SH-SY5Y (cell line): ENCODE data around the gene SMIM28.

Experiments used
- GATA2 ChIP-seq: IDR thresholded peaks from 2 replicates; pipeline ENCODE4 v1.6.1; 2011; ENCODE audit warnings: mild to moderate bottlenecking, low read depth, low read length
- GATA3 ChIP-seq: IDR thresholded peaks from 2 replicates; pipeline ENCODE4 v1.6.1; 2011; ENCODE audit warnings: low read depth, mild to moderate bottlenecking, low read length, moderate library complexity

DNA sequence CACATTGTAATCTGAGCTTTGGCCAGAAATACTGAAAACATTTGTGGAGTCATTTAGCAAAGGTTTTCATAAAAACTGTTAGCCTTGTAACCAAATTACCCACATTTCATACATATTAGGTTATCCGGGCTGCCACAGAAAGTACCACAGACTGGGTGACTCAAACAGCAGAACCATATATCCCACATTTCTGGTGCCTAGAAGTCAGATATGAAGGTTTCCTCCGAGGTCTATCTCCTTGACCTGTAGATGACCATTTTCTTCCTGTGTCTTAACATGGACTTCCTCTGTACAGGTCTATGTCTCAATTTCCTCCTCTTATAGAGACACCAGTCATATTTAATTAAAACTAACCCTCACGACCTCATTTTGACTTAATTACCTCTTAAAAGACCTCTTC lies 49.5 kb upstream of the SMIM28 start:
- no peak for TF ChIP-seq GATA3
- TF ChIP-seq GATA2: no peak
